GM12874 (cell line): ENCODE results near the gene EML3.
A peak's percentile ranks its signal among the peaks of the same experiment; 100 is the strongest.

Experiments
- TF ChIP-seq, protein P1 (sequence below): IDR thresholded peaks from 2 replicates; pipeline ENCODE4 v1.5.1; 2011; ENCODE audit warnings: low read depth, mild to moderate bottlenecking, control low read depth, low read length, moderate library complexity; ENCODE audit not compliant: insufficient read depth

Gene EML3

DNA sequence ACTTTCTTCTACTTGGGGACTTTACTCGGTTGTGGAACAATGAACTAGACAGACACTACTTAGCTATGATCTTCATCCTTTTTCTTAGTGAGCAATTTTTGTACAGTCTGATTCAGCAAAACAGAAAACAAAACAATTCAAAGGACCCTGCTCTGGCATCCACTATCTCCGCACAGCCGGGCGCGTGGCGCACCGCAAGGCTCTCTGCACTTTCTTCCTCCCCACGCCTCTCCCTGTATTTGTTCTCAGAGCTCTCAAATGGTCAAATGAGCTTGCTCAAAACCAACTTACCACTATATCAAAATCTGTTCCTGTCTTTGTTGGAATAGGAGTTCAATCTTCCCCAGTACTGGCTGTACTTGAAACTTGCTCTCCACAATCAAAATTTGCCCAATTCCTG is 46.3 kb downstream of the EML3 start:
- TF ChIP-seq, protein P1, sequence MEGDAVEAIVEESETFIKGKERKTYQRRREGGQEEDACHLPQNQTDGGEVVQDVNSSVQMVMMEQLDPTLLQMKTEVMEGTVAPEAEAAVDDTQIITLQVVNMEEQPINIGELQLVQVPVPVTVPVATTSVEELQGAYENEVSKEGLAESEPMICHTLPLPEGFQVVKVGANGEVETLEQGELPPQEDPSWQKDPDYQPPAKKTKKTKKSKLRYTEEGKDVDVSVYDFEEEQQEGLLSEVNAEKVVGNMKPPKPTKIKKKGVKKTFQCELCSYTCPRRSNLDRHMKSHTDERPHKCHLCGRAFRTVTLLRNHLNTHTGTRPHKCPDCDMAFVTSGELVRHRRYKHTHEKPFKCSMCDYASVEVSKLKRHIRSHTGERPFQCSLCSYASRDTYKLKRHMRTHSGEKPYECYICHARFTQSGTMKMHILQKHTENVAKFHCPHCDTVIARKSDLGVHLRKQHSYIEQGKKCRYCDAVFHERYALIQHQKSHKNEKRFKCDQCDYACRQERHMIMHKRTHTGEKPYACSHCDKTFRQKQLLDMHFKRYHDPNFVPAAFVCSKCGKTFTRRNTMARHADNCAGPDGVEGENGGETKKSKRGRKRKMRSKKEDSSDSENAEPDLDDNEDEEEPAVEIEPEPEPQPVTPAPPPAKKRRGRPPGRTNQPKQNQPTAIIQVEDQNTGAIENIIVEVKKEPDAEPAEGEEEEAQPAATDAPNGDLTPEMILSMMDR, result no peak

DNA sequence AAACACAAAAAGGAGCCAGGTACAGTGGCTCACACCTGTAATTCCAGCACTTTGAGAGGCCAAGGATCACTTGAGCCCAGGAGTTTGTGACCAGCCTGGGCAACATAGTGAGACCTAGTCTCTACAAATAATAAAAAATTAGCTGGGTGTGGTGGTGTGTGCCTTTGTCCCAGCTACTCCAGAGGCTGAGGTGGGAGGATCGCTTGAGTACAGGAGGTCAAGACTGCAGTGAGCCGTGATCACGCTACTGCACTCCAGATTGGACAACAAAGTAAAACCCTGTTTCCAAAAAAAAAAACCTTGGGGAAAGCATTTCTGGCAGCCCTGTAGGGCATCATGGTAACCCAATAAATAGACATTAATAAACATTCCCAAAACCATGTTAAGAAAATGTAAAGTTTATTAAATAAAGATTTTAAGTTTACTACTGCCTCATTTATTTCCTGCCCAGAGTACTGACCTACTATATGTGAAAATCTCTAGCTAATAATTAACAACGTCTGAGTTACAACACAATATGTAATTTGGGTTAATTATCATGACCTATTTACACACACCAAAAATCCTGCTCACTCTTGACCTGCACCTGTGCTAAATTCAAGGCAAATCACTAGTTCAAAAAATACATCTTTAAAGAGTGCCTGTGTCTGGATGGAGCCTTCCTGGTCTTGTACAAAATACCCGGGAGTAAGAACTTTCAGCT is 47.3 kb downstream of the EML3 start:
- TF ChIP-seq, protein P1, result no peak

DNA sequence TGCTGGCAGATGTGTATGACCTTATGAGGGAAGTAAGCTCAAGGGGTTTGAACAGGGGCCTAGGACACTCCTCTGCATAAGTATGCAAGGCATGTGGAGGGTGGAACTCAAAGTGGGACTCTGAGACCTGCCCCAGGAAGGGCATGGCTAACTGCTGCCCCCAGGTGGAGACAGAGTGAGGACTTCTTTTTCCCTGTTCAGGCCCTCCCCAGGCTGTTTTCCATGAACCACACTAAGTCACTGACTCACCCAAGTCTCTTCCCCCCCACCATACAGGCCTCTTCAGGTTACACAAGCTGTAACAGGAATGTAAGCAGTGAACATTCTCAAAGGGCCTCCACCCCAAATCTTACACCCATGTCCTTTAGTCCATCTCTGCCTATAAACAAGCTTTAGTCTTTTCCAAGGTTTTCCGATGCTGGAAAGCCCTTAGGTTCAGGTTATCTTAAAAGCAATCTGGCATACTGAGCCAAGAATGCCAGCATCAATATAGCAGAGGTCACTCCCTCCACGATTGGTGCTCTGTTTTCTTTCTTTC is 51.9 kb downstream of the EML3 start:
- TF ChIP-seq, protein P1, result peak; percentile 69

DNA sequence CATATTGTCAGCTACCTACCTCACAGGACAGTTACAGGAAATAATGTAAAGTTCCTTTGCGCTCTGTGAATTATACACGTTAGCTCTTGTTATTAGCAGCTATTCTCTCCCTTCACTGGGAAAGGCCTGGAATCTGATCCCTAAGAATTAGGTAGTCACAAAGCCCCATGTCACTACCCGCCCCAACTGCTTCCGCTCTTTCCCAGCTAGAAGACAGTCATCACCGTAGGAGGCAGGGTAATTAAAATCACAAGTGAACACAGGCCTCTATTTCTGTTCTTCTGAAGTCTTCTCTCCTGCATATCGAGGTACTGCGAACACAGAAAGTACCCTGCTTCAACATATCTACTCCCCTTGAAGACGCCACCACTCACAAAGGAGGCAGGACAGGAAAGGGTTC is 53.4 kb downstream of the EML3 start:
- TF ChIP-seq, protein P1, result no peak

DNA sequence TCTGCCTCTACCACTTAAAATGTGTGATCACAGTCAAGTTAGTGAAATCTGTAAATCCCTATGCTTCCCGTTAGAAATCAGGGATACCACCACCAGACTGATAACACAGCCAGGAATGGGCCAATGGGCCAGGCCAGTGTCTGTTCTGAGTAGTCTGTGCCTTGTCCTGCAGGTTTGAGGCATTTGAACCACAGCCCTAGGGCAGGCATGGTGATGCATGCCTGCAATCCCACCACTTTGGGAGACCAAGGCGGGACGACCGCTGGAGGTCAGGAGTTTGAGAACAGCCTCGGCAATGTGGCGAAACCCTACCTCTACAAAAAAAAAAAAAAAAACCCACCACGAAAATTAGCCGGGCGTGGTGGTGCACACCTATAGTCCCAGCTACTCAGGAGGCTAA is 53.9 kb downstream of the EML3 start:
- TF ChIP-seq, protein P1, result no peak

DNA sequence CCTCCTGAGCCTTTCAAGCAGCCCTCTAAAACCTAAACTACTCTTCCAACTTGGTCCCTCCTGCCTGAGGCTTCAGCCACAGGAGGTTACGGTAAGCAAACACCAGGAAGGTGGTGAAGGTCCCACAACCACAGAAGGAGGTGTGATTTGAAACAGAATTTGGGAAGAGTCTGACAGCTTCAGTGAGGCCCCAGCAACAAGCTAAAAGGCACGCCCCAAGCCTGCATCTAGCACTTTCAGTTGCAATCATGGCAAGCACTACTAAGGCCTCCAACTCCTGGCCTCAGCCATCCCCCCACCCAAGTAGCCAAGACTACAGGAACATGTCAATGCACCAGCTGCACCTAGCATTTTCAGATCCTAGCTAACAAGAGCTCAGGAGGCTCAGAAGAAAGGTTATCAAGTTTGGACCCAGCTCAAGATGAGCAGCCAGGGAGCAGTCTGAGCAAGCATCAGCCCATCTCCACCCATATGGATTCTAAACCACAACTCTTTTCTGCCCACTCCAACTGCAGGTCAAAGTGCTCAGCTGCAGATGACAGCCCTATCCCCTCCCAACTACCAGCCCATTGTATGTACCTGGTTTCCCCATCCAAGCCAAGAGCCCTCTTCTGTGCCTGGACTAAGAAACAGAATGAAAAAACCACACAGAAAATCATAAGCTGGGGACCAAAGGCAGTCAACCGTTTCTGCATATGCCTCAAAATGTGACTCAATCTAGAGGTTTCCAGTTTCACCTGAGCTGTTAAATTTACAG is 55.5 kb downstream of the EML3 start:
- TF ChIP-seq, protein P1, result no peak

DNA sequence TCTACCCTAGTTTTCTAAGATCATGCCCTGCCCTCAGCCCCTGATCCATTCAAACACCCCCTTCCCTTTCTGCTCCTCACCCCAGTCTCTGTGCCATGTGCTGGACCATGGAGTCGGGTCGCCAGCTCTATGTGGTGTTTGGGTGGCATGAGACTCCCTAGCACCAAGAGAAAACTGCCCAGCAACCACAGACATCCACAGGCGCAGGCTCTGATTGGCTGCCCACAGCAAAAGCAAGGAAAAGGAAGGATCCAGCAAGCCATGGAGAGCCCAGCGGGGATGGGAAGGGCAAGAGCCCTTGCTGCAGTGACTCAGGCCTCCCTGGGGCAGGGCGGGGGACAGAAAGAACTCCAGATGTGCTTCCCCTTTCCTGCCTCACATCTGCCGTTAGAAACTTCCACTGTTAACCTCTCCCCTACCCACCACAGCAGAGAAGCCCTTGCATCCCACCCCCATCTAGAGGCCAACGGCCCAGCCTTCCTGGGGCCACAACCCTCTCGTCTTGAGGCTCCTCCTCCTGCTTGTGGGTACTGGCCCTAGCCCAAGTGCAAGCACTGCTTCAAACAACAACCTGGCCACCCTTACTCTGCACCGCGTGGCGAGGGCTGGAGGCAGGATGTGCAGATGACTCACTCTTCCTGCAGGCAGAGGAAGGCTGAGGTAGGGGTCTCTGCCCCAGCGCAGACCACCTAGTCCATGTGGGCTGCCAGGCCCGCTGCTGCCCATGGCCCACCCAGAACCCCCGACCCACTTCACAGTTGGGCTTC is 56.3 kb downstream of the EML3 start:
- TF ChIP-seq, protein P1, result no peak
